ENCODE data around the gene CD300LG.
"Not testable (repeated sequence)": the region's sequence is repeated elsewhere in the genome, so short reads cannot be mapped to it uniquely, and the experiment has no call there.

Gene CD300LG

GRCh38 chr17:43834106-43834505 lies 12.9 kb upstream of the CD300LG start:
- no peak for TF ChIP-seq FOXM1 (IDR thresholded peaks at IDR 0.05; ENCODE audit: borderline replicate concordance)
- no peak for TF ChIP-seq FOXA1 (IDR thresholded peaks at IDR 0.05)
- TF ChIP-seq L3MBTL2 (conservative IDR thresholded peaks at IDR 0.05) = no peak
- no peak for TF ChIP-seq CTBP1 (IDR thresholded peaks at IDR 0.05; ENCODE audit: borderline replicate concordance)
- no peak for TF ChIP-seq BHLHE40 (IDR thresholded peaks at IDR 0.05; ENCODE audit: borderline replicate concordance)
- no peak for TF ChIP-seq SUZ12 (IDR thresholded peaks at IDR 0.05)
- no peak for TF ChIP-seq TARDBP (IDR thresholded peaks at IDR 0.05)
- CTCF ChIA-PET = no interaction called here
- POLR2A ChIA-PET = interaction anchor here (1.0 kb wide), 1 partner anchor 12 kb away, joined by 3 read pairs; no protein-coding TSS in a partner anchor
- no peak for DNase-seq (ENCODE audit: extremely low spot score)

GRCh38 chr17:43839670-43840108 lies 7.3 kb upstream of the CD300LG start:
- no peak for DNase-seq (ENCODE audit: extremely low spot score)
- TF ChIP-seq ZNF384 (IDR thresholded peaks at IDR 0.05) (no peak), SUZ12 (IDR thresholded peaks at IDR 0.05) (no peak)
- ChIA-PET POLR2A (interaction anchor here (1.1 kb wide), 1 partner anchor 15 kb away, joined by 3 read pairs; no protein-coding TSS in a partner anchor), CTCF (interaction anchor here (0.6 to 2.2 kb wide), 3 partner anchors 9 to 215 kb away, joined by 5 to 8 read pairs (median 7); no protein-coding TSS in a partner anchor)

- ChIA-PET POLR2A (interaction anchor here (0.9 to 1.5 kb wide), 3 partner anchors 16 to 62 kb away, joined by 3 to 4 read pairs (median 3); partner anchors contain the start of genes CFAP97D1 and DUSP3), CTCF (interaction anchor here (0.5 to 2.2 kb wide), 11 partner anchors 10 to 275 kb away, joined by 3 to 8 read pairs (median 3); no protein-coding TSS in a partner anchor)
- TF ChIP-seq FOXK2 (IDR thresholded peaks at IDR 0.05) (no peak), CTBP1 (IDR thresholded peaks at IDR 0.05; ENCODE audit: borderline replicate concordance) (no peak), L3MBTL2 (conservative IDR thresholded peaks at IDR 0.05) (no peak), SUZ12 (IDR thresholded peaks at IDR 0.05) (no peak), ZNF384 (IDR thresholded peaks at IDR 0.05) (no peak), HDGF (IDR thresholded peaks at IDR 0.05; ENCODE audit: borderline replicate concordance) (no peak), TARDBP (IDR thresholded peaks at IDR 0.05) (no peak), NFRKB (IDR thresholded peaks at IDR 0.05) (no peak), LEF1 (IDR thresholded peaks at IDR 0.05; ENCODE audit: borderline replicate concordance) (no peak), ELF4 (IDR thresholded peaks at IDR 0.05) (no peak), PKNOX1 (IDR thresholded peaks at IDR 0.05) (no peak), ARNT (IDR thresholded peaks at IDR 0.05) (no peak), SP1 (IDR thresholded peaks at IDR 0.05) (no peak), FOXM1 (IDR thresholded peaks at IDR 0.05; ENCODE audit: borderline replicate concordance) (no peak), FOXA1 (IDR thresholded peaks at IDR 0.05) (no peak), BHLHE40 (IDR thresholded peaks at IDR 0.05; ENCODE audit: borderline replicate concordance) (no peak)
Measured at GRCh38 chr17:43840814-43841213, 6.2 kb upstream of the CD300LG start.

GRCh38 chr17:43841282-43841681 lies 5.7 kb upstream of the CD300LG start:
- no peak for DNase-seq (ENCODE audit: extremely low spot score)
- POLR2A ChIA-PET = interaction anchor here (1.5 kb wide), 1 partner anchor 61 kb away, joined by 3 read pairs; the partner anchor contains the start of gene CFAP97D1
- TF ChIP-seq SP1 (IDR thresholded peaks at IDR 0.05) (no peak), FOXM1 (IDR thresholded peaks at IDR 0.05; ENCODE audit: borderline replicate concordance) (no peak), NFRKB (IDR thresholded peaks at IDR 0.05) (no peak), L3MBTL2 (conservative IDR thresholded peaks at IDR 0.05) (no peak), BHLHE40 (IDR thresholded peaks at IDR 0.05; ENCODE audit: borderline replicate concordance) (no peak), ARNT (IDR thresholded peaks at IDR 0.05) (no peak), ELF4 (IDR thresholded peaks at IDR 0.05) (no peak), FOXK2 (IDR thresholded peaks at IDR 0.05) (no peak), CTBP1 (IDR thresholded peaks at IDR 0.05; ENCODE audit: borderline replicate concordance) (no peak), FOXA1 (IDR thresholded peaks at IDR 0.05) (no peak), ZNF384 (IDR thresholded peaks at IDR 0.05) (no peak), PKNOX1 (IDR thresholded peaks at IDR 0.05) (no peak)
- CTCF ChIA-PET = interaction anchor here (0.6 to 2.2 kb wide), 8 partner anchors 10 to 147 kb away, joined by 3 to 8 read pairs (median 3); no protein-coding TSS in a partner anchor

More at GRCh38 chr17:43840814-43841213, 6.2 kb upstream of the CD300LG start:
- DNase-seq (ENCODE audit: extremely low spot score) = peak; percentile 45

GRCh38 chr17:43842091-43842974 lies 4.6 kb upstream of the CD300LG start:
- not testable (repeated sequence) for DNase-seq (ENCODE audit: extremely low spot score)
- ChIA-PET POLR2A (interaction anchor here (1.5 kb wide), 1 partner anchor 64 kb away, joined by 7 read pairs; the partner anchor contains the start of gene DUSP3), CTCF (interaction anchor here (0.5 kb wide), 1 partner anchor 198 kb away, joined by 3 read pairs; no protein-coding TSS in a partner anchor)

- no peak for TF ChIP-seq HDGF (IDR thresholded peaks at IDR 0.05; ENCODE audit: borderline replicate concordance)
- TF ChIP-seq ZNF384 (IDR thresholded peaks at IDR 0.05) = no peak
- TF ChIP-seq FOXK2 (IDR thresholded peaks at IDR 0.05) = no peak
- no peak for TF ChIP-seq PKNOX1 (IDR thresholded peaks at IDR 0.05)
- no peak for TF ChIP-seq SUZ12 (IDR thresholded peaks at IDR 0.05)
- TF ChIP-seq BHLHE40 (IDR thresholded peaks at IDR 0.05; ENCODE audit: borderline replicate concordance) = no peak
- TF ChIP-seq ELF4 (IDR thresholded peaks at IDR 0.05) = no peak
- TF ChIP-seq L3MBTL2 (conservative IDR thresholded peaks at IDR 0.05) = no peak
- no peak for TF ChIP-seq CTBP1 (IDR thresholded peaks at IDR 0.05; ENCODE audit: borderline replicate concordance)
- TF ChIP-seq SP1 (IDR thresholded peaks at IDR 0.05) = no peak
- no peak for TF ChIP-seq LEF1 (IDR thresholded peaks at IDR 0.05; ENCODE audit: borderline replicate concordance)
- no peak for TF ChIP-seq FOXA1 (IDR thresholded peaks at IDR 0.05)
- no peak for TF ChIP-seq TARDBP (IDR thresholded peaks at IDR 0.05)
- no peak for TF ChIP-seq ARNT (IDR thresholded peaks at IDR 0.05)
- ChIA-PET POLR2A (interaction anchor here (0.6 to 1.5 kb wide), 2 partner anchors 64 to 142 kb away, joined by 4 to 7 read pairs; partner anchors contain the start of gene DUSP3), CTCF (interaction anchor here (0.5 kb wide), 1 partner anchor 198 kb away, joined by 3 read pairs; no protein-coding TSS in a partner anchor)
- DNase-seq (ENCODE audit: extremely low spot score) = no peak
Measured at GRCh38 chr17:43842975-43843325, 4.0 kb upstream of the CD300LG start.

All from HEK293T (cell line).